Motor neuron (in vitro differentiated cells): ENCODE measurements around the gene CCDC179. TPM values are rescaled to one million over a fixed set of nuclear protein-coding genes. Genes with fewer than 3 reads are reported as not detected.

Experiments used
- ATAC-seq, 8 experiments: fragments of 200-7000 bp; cut with Tn5 transposase; replicated peaks in 6 of 8; 2 replicates each; pipeline ENCODE4 v1.8.0; 2021; ENCODE audit warnings: mild to moderate bottlenecking in 8 of 8, moderate library complexity in 8 of 8
- H3K27ac ChIP-seq, 2 donors: fragments of 250-450 bp; sonication (Bioruptor Pico); 2 replicates each; pipeline ENCODE4 v1.9.0; 2021; ENCODE audit warnings: antibody characterized with exemption in 2 of 2, mild to moderate bottlenecking in 2 of 2, moderate library complexity in 1 of 2
- H3K4me1 ChIP-seq, 2 donors: fragments of 250-450 bp; sonication (Bioruptor Pico); replicated peaks in 1 of 2; 2 replicates each; pipeline ENCODE4 v1.6.1; 2021; ENCODE audit warnings: antibody characterized with exemption in 2 of 2, mild to moderate bottlenecking in 2 of 2, moderate library complexity in 1 of 2
- H3K4me3 ChIP-seq, 5 donors: fragments of 250-450 bp; sonication (Bioruptor Pico); 2 replicates each; pipeline ENCODE4 v1.9.0; 2021; ENCODE audit warnings: antibody characterized with exemption in 5 of 5, mild to moderate bottlenecking in 5 of 5, moderate library complexity in 4 of 5
- WGBS, 10 experiments: fragments of 450-650 bp; shearing (Covaris generic); methylation state at CpG; one replicate each; pipeline ENCODE4 v1.0.0; 2022; 5-methylcytosine and 5-hydroxymethylcytosine counted together
- in situ Hi-C, 9 experiments: fragments of 400-800 bp; cut with MboI; loops; one replicate each; pipeline ENCODE4 v1.15.0; 2021; ENCODE audit warnings: low sequenced_read_pairs in 9 of 9, low pct_unique_long_range_greater_than_20kb in 2 of 9; ENCODE audit not compliant: unreplicated experiment in 9 of 9
- total RNA-seq, 8 experiments: library from RNA; unstranded; fragments of 300-600 nt; gene quantifications; 2 replicates each; pipeline versions ENCODE4 v1.2.3 to v1.2.4, GENCODE V29; 2022

CCDC179 gene
- total RNA-seq, result not detected

GRCh38 chr11:22860241-22860640 is at the start of gene CCDC179:
CCDC179 (minus strand) TSS chr11:22860474; CDS start chr11:22860421, 53 bp downstream.
- no peaks in the 10 kb centered on the region for H3K4me1 ChIP-seq
- 40 to 80% (median 61%) methylated on average over 1 to 4 of the region's 4 CpGs; no CpG with 5 or more reads in 7 of the 10 experiments for WGBS, 10 experiments
- H3K27ac ChIP-seq, result no peak within 1 kb of the TSS
- in situ Hi-C loops, result no loop called here
- H3K4me3 ChIP-seq, result no peak within 1 kb of the TSS
- peak in 1 of 8 experiments; percentile 41 for ATAC-seq

GRCh38 chr11:22903782-22904181 is 43.5 kb upstream of the CCDC179 start:
- no peak overlapping the region for H3K4me3 ChIP-seq
- H3K27ac ChIP-seq, result no peak overlapping the region
- no peaks in the 10 kb centered on the region for H3K4me1 ChIP-seq
- 6 to 82% (median 63%) methylated on average over 1 of the region's 1 CpG; no CpG with 5 or more reads in 3 of the 10 experiments for WGBS, 10 experiments
- ATAC-seq, result no peak
- in situ Hi-C loops, result loop anchor here in 1 of 9 experiments (25.0 kb wide), 1 partner anchor 209 kb away; no protein-coding TSS in a partner anchor

GRCh38 chr11:22901603-22902002 is 41.3 kb upstream of the CCDC179 start:
- H3K4me1 ChIP-seq, result no peaks in the 10 kb centered on the region
- peak in 3 of 8 experiments; percentile 52 to 69 (median 54) for ATAC-seq
- no peak overlapping the region for H3K27ac ChIP-seq
- 0 to 100% (median 67%) methylated on average over 1 to 4 of the region's 4 CpGs; no CpG with 5 or more reads in 1 of the 10 experiments for WGBS, 10 experiments
- in situ Hi-C loops, result loop anchor here in 1 of 9 experiments (25.0 kb wide), 1 partner anchor 211 kb away; no protein-coding TSS in a partner anchor
- H3K4me3 ChIP-seq, result no peak overlapping the region

GRCh38 chr11:22900764-22901486 is 40.7 kb upstream of the CCDC179 start:
- Histone ChIP-seq H3K4me1 (no peaks in the 10 kb centered on the region), H3K27ac (no peak overlapping the region), H3K4me3 (no peak overlapping the region)
- peak in 2 of 8 experiments; percentile 79 to 83 for ATAC-seq
- in situ Hi-C loops, result loop anchor here in 1 of 9 experiments (25.0 kb wide), 1 partner anchor 211 kb away; no protein-coding TSS in a partner anchor

GRCh38 chr11:22898036-22898435 is 37.8 kb upstream of the CCDC179 start:
- no peaks in the 10 kb centered on the region for H3K4me1 ChIP-seq
- in situ Hi-C loops, result no loop called here
- no peak overlapping the region for H3K27ac ChIP-seq
- ATAC-seq, result no peak
- WGBS, 10 experiments, result 40 to 100% (median 88%) methylated on average over 1 to 5 of the region's 5 CpGs; no CpG with 5 or more reads in 1 of the 10 experiments
- no peak overlapping the region for H3K4me3 ChIP-seq

- Histone ChIP-seq H3K4me3 (no peak overlapping the region), H3K27ac (no peak overlapping the region), H3K4me1 (no peaks in the 10 kb centered on the region)
- WGBS, 10 experiments, result 0 to 100% (median 50%) methylated on average over 1 to 2 of the region's 2 CpGs; no CpG with 5 or more reads in 1 of the 10 experiments
- in situ Hi-C loops, result no loop called here
- peak in 6 of 8 experiments; percentile 38 to 96 (median 52) for ATAC-seq
Observed at GRCh38 chr11:22890227-22890626, 30.0 kb upstream of the CCDC179 start.

GRCh38 chr11:22884217-22884616 is 23.9 kb upstream of the CCDC179 start:
- no peak overlapping the region for H3K27ac ChIP-seq
- no peaks in the 10 kb centered on the region for H3K4me1 ChIP-seq
- H3K4me3 ChIP-seq, result no peak overlapping the region
- in situ Hi-C loops, result no loop called here
- ATAC-seq, result no peak
- WGBS, 10 experiments, result 0 to 100% (median 44%) methylated on average over 1 of the region's 1 CpG; no CpG with 5 or more reads in 1 of the 10 experiments

GRCh38 chr11:22879630-22880029 is 19.4 kb upstream of the CCDC179 start:
- in situ Hi-C loops, result no loop called here
- ATAC-seq, result no peak
- Histone ChIP-seq H3K4me1 (no peaks in the 10 kb centered on the region), H3K27ac (no peak overlapping the region), H3K4me3 (no peak overlapping the region)
- 6 to 100% (median 60%) methylated on average over 1 to 2 of the region's 2 CpGs; no CpG with 5 or more reads in 1 of the 10 experiments for WGBS, 10 experiments

- in situ Hi-C loops, result no loop called here
- Histone ChIP-seq H3K27ac (no peak overlapping the region), H3K4me3 (no peak overlapping the region), H3K4me1 (no peaks in the 10 kb centered on the region)
- ATAC-seq, result no peak
Observed at GRCh38 chr11:22878604-22879003, 18.3 kb upstream of the CCDC179 start.

- H3K4me3 ChIP-seq, result no peak overlapping the region
- no peak overlapping the region for H3K27ac ChIP-seq
- H3K4me1 ChIP-seq, result no peaks in the 10 kb centered on the region
- ATAC-seq, result no peak
- in situ Hi-C loops, result no loop called here
Observed at GRCh38 chr11:22878039-22878438, 17.8 kb upstream of the CCDC179 start.

- 0 to 43% (median 13%) methylated on average over 2 of the region's 2 CpGs for WGBS, 10 experiments
- H3K27ac ChIP-seq, result no peak overlapping the region
- ATAC-seq, result peak; percentile 65 to 94 (median 83)
- in situ Hi-C loops, result no loop called here
- no peak overlapping the region for H3K4me3 ChIP-seq
- no peaks in the 10 kb centered on the region for H3K4me1 ChIP-seq
Observed at GRCh38 chr11:22875869-22876473, 15.7 kb upstream of the CCDC179 start.

GRCh38 chr11:22869325-22869724 is 9.1 kb upstream of the CCDC179 start:
- Histone ChIP-seq H3K4me1 (no peaks in the 10 kb centered on the region), H3K27ac (no peak overlapping the region), H3K4me3 (no peak overlapping the region)
- in situ Hi-C loops, result no loop called here
- ATAC-seq, result no peak
- WGBS, 10 experiments, result 0 to 91% (median 81%) methylated on average over 2 to 3 of the region's 3 CpGs; no CpG with 5 or more reads in 5 of the 10 experiments

- Histone ChIP-seq H3K27ac (no peak overlapping the region), H3K4me3 (no peak overlapping the region), H3K4me1 (no peaks in the 10 kb centered on the region)
- 43 to 100% (median 73%) methylated on average over 2 to 6 of the region's 6 CpGs for WGBS, 10 experiments
- ATAC-seq, result no peak
- in situ Hi-C loops, result no loop called here
Observed at GRCh38 chr11:22859756-22860155, 518 bp downstream of the CCDC179 start.
